GM21360 (cell line): ENCODE results near the gene CTF1.
"Not testable (repeated sequence)": the region's sequence is repeated elsewhere in the genome, so short reads cannot be mapped to it uniquely, and the experiment has no call there.

Experiments used
- ATAC-seq: cut with Tn5 transposase; IDR thresholded peaks from one replicate; pipeline ENCODE4 v1.9.1; 2021; ENCODE audit warnings: mild to moderate bottlenecking, moderate library complexity; ENCODE audit not compliant: unreplicated experiment

CTF1 gene

GRCh38 chr16:30886145-30886544 lies 10.3 kb upstream of the CTF1 start:
- ATAC-seq: no peak

GRCh38 chr16:30887927-30888326 lies 8.5 kb upstream of the CTF1 start:
- ATAC-seq: no peak

- ATAC-seq: no peak
Measured at GRCh38 chr16:30888856-30889499, 7.4 kb upstream of the CTF1 start.

DNA sequence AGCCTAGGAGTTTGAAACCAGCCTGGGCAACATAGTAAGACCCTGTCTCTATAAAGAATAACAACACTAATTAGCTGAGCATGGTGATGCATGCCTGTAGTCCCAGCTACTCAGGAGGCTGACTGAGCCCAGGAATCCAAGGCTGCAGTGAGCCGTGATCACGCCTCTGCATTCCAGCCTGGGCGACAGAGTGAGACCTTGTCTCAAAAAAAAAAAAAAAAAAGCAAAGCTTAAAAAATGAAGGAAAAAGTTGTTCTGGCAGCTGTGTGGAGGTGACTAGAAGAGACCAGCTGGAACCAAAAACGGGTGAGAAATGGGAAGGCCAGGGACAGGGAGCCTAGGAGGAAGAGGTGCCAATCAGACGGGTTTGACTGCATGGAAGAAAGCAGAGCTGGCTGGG lies 6.7 kb upstream of the CTF1 start:
- ATAC-seq: no peak

DNA sequence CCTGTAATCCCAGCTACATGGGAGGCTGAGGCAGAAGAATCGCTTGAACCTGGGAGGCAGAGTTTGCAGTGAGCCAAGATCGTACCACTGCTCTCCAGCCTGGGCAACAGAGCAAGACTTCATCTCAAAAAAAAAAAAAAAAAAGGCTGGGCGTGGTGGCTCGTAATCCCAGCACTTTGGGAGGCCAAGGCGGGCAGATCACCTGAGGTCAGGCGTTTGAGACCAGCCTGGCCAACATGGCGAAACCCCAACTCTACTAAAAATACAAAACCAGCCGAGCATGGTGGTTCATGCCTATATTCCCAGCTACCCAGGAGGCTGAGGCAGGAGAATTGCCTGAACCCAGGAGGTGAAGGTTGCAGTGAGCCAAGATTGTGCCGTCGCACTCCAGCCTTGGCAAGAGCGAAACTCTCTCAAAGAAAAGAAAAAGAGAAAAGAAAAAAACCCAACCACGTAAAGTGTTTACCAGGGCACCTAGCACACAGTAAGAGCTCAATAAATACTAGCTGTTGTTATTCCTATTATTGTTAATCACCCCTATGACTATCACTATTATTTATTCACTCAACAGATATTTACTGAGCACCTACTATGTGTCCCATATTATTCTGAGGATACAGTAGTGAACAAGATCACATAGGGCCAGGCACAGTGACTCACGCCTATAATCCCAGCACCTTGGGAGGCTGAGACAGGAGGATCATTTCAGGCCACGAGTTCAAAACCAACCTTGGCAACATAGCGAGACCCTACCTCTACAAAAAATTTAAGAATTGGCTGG lies 5.2 kb upstream of the CTF1 start:
- ATAC-seq: not testable (repeated sequence)

DNA sequence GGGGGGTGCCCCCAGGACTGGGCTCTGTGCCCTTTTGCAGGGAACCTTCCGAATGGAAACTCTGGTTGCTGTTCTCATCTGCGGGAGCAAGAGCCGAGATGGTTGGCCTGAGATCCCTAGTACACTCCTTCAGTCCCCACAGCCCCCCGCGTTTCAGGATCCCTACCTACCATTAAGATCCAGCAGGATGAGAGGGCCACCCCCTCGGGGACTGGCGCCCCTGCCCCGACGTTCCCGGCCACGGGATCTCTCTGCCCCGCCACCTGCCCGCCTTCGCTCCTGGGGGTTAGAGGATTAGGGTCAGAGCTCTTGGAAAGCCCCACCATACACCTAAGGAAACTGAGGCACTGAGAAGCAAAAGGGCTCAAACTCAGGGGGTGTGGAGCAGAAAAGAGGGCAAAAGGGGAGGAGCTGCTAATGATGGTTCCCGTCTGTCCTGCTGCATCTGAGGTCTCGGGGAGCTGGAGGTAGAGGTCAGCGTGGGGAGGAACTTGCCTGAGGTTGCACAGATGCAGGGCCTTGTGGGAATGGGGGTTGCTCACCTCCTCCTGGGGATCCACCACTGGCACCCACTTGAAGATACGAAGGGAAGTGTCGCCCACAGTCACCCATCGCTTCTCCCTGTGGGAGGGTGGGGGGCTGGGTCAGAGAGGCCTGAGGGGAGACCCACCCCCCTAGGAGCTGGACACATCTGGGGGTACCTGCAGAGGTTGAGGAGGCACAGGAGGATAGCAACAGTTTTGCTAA lies 3.6 kb upstream of the CTF1 start:
- no peak for ATAC-seq

- ATAC-seq: peak; percentile 3
Measured at GRCh38 chr16:30893417-30893743, 3.0 kb upstream of the CTF1 start.

- ATAC-seq: peak; percentile 64
Measured at GRCh38 chr16:30893744-30894539, 2.5 kb upstream of the CTF1 start, which contains the start of gene BCL7C. TSS of gene BCL7C (minus strand) at chr16:30894077. CDS start at chr16:30893944, 133 bp downstream.

DNA sequence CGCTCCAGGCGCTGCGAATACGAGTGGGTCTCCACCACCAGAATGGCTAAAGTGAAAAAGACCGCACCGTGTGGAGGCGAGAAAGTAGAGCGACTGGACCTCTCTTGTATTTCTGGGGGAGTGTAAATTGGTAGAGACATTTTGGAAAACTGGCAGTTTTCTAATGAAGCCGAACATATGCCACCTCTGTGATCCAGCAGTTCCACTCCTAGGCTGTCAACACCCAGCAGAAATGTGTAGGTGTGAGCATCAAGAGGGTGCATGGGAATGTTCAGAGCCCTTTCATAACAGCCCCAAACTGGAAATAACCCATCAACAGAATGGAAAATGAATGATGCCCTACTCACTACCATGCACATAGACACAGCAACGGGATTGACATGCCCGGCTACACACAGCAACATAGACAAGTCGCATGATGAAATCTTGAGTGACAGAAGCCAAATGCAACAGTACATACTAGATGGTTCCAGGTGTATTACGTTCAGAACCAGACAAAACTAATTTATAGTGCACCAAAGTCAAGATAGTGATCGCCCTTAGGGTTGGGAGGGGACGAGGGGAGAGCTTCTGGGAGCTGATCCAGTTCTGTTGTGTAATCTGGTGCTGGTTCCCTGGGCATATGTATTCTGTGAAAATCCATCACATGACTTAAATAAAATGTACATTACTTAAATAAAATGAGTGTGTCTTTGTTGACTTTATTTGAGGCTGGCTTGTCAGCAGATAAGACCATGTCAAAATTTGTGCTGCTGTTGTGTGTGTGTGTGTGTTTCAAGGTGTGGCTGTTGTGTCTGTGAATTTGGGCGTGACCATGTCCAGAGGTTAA lies 1.7 kb upstream of the CTF1 start:
- ATAC-seq: no peak

DNA sequence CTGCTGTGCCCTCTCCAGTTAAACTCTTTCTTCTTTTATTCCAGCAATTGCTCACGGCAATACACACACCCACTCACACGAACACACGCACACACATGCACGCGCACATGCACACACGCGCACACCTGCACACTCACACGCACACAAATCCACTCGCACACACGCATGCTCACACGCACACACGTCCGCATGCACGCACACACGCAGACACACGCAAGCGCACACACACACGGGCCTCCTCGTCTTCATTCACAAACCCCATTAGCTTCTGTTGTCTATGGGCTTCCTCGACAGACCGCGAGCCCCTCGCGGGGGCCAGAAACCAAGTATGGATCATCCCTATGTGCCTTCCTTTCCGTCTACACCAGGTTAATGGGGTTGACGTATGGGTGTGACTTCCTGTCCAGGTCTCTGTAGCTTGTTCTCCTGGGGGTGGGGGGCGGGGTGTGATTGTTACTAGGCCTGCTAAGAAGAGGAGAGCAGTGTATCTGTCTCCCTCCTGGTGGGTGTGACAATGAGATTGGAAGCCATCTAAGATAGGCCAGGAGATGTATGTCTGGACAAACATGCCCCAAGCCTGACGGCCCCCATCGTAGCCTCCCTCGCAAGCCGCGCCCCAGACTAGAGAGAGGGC lies 670 bp upstream of the CTF1 start:
- ATAC-seq: no peak

DNA sequence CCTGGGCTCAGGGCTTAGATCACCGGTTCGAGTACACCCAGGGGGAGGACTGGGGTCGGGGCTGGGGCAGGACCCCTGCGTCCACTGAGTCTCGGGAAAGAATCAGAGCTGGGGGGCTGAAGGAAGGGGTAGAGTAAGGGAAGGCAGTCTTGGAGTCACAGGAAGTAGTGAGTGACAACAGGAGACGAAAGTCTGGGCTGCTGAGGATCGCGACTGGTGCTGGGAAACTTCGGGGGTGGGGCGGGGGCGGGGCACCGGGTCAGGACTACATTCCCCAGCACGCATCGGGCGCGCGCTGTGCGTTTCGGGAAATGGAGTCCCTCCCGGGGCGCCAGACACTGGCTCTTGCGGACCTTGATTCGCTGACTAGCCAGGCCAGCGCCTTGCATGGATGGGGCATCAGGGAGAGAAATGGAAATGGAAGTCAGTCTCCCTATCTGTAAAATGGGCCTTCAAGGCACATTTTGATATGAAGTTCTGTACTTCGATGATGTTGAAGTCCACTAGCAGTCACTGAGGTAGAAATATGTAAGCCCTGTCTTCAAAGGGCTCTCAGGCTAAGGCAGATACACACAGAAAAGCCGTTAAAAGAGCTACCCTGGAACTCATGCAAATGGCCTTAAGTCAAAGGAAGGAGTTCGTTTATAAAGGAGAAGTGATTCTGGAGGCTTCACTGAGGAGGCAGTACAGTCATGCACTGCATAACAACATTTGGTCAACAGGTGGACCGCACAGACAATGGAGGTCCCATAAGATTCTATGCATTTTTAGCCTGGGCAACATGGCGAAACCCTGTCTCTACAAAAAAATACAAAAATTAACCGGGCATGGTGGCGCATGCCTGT lies 697 bp downstream of the CTF1 start:
- no peak for ATAC-seq

DNA sequence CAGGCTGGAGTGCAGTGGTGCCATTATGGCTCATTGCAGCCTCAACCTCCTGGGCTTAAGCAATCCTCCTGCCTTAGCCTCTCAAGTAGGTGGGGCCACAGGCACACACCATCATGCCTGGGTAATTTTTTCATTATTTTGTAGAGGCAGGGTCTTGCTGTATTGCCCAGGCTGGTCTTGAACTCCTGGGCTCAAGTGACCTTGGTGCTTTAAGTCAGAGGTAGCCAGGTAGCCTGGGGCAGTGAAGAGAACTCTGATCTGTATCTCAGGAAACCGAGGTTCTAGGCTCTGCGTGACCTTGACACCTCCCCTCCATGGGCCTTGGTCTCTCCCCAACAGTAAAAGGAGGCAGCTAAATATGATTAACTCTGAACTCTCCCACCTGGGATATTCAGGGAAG lies 3.4 kb downstream of the CTF1 start:
- ATAC-seq: no peak

DNA sequence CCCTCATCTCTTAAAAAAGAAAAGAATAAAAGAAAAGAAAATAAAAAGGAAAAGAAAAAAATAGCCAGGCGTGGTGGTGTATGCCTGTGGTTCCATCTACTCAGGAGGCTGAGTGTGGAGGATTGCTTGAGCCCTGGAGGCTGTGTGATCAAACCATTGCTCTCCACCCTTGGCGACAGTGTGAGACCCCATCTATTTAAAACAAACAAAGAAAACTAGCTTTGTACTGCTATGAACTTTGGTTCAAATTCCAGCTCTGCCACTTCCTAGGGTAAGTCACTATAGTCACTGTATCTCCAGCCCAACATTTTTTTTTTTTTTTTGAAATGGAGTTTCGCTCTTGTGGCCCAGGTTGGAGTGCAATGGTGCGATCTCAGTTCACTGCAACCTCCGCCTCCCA lies 4.2 kb downstream of the CTF1 start:
- ATAC-seq: no peak

- ATAC-seq: no peak
Measured at GRCh38 chr16:30901201-30902028, 5.0 kb downstream of the CTF1 start.

DNA sequence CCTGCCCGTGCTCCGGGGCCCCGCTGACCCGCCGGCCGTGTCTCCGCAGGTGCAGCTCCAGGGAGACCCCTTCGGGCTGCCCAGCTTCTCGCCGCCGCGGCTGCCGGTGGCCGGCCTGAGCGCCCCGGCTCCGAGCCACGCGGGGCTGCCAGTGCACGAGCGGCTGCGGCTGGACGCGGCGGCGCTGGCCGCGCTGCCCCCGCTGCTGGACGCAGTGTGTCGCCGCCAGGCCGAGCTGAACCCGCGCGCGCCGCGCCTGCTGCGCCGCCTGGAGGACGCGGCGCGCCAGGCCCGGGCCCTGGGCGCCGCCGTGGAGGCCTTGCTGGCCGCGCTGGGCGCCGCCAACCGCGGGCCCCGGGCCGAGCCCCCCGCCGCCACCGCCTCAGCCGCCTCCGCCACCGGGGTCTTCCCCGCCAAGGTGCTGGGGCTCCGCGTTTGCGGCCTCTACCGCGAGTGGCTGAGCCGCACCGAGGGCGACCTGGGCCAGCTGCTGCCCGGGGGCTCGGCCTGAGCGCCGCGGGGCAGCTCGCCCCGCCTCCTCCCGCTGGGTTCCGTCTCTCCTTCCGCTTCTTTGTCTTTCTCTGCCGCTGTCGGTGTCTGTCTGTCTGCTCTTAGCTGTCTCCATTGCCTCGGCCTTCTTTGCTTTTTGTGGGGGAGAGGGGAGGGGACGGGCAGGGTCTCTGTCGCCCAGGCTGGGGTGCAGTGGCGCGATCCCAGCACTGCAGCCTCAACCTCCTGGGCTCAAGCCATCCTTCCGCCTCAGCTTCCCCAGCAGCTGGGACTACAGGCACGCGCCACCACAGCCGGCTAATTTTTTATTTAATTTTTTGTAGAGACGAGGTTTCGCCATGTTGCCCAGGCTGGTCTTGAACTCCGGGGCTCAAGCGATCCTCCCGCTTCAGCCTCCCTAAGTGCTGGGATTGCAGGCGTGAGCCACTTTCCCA lies 5.9 kb downstream of the CTF1 start:
- peak; percentile 60 for ATAC-seq

- no peak for ATAC-seq
Measured at GRCh38 chr16:30903002-30903401, 6.6 kb downstream of the CTF1 start.

DNA sequence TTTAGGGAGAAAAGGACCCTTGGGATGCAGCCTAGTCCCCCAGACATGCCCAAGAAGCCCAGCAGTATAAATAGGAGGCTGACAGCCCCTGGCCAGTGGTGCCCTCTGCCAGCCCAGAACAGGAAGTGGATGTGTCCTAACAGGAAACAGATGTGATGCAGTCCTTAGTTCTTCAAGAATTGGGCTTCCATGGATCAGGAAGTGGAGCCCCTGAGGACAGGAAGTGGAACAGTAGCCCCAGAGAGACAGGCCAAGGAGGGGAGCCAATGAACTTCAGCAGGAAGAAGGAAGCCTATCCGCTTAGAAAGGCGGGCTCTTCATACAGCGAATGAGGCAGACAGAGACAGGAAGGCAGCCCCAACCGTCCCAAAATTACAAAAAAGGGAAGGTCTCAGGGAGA lies 7.2 kb downstream of the CTF1 start:
- ATAC-seq: no peak
